HG03342 (cell line): ENCODE measurements around the gene ANKRD44.

Source experiments
- ATAC-seq: cut with Tn5 transposase; IDR thresholded peaks from one replicate; pipeline ENCODE4 v1.9.1; 2021; ENCODE audit warnings: mild to moderate bottlenecking, moderate library complexity; ENCODE audit not compliant: unreplicated experiment

The ANKRD44 gene

DNA sequence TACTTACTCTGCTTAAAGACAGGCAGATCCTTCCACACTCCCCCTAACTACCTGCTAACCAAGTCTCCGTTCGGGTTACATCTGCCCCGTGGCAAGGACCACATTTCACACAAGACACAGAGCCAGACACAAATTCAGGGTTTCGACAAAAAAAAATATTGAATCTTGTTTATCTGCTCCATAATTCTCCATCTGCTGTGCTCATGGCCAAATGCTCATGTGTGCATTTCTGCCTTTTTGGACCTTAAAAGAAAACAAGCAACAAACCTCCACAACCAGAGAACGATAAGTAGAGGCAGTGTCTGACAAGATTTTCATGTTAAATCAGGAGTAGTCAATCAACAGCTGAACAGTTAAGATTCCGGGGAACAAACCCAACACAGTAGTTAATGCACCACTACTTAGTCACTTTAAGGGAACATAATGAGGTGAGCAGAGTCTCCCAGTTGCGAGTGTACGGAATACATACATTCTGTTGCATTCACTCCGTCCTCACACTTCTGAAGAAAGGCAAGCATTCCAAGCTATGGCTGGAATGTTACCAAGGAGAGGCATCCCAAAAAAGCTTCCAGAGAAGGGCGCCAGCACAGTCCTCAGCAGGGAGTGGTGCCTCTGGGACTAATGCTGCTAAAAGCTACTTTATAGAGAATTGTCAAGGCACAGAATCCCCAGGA is 121.0 kb downstream of the ANKRD44 start:
- no peak for ATAC-seq

DNA sequence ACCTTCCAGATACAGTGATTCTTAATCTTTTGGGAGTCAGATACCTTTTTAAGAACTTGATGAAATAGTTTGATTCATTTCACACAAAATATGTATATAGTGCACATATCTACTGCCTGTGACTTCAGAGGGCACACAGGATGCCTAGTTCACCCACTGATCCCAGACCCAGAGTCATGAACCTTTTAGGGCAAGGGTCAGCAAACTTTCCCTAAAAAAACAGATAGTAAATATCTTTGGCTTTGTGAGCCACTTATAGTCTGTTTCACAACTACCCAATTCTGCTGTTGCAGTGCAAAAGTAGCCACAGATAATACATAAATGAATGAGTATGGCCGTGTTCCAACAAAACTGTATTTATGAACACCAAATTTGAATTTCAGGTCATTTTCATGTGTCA is 124.9 kb downstream of the ANKRD44 start:
- no peak for ATAC-seq

DNA sequence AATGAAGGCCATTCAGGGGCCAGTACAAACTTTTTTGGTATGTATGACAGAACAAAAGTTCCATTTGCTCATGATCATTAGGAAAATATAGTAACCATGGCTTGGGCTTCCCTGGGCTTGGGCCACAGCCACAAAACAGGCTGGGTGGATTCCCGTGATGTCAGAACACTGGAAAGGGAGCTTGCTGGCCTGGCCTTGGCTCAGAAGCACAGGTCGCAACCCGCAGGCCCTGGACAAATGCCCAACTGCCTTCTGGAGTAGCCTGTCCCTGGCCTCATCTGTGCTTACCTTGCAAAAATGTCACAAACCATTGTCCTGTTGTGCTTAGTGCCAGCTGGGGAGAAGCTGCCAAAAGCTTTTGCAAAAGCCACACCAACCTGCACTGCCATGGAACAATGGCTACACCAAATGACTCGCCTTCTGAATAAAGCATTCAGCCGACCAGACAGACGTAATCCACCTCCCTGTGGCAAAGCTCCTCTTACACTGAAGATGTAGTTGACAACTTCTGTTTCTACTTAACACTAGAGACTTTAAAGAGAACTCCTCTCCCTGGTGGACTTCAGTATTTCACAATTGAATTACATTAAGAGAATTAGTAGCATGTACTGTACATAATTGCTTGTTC is 125.5 kb downstream of the ANKRD44 start:
- ATAC-seq = no peak

GRCh38 chr2:197183355-197183754 is 127.2 kb downstream of the ANKRD44 start:
- no peak for ATAC-seq

DNA sequence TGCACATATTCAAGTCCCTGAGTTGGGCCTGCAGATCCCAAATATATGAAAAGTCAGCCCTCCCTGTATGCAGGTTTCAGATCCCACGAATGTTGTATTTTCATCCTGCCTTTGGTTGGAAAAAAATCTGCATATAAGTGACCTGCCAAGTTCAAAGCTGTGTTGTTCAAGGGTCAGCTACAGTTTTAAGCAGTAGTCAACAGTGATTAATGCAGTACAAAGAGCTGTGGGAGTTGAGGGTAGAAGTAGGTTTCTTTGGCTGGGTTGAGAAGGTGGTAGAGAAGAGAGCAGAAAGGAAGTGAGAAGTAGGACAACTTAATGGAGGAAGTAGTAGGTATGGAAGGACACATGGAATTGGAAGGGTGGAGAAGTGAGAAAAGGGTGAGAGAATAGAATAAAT is 127.9 kb downstream of the ANKRD44 start:
- ATAC-seq = no peak

- ATAC-seq = no peak
Observed at GRCh38 chr2:197181491-197181890, 129.1 kb downstream of the ANKRD44 start.

DNA sequence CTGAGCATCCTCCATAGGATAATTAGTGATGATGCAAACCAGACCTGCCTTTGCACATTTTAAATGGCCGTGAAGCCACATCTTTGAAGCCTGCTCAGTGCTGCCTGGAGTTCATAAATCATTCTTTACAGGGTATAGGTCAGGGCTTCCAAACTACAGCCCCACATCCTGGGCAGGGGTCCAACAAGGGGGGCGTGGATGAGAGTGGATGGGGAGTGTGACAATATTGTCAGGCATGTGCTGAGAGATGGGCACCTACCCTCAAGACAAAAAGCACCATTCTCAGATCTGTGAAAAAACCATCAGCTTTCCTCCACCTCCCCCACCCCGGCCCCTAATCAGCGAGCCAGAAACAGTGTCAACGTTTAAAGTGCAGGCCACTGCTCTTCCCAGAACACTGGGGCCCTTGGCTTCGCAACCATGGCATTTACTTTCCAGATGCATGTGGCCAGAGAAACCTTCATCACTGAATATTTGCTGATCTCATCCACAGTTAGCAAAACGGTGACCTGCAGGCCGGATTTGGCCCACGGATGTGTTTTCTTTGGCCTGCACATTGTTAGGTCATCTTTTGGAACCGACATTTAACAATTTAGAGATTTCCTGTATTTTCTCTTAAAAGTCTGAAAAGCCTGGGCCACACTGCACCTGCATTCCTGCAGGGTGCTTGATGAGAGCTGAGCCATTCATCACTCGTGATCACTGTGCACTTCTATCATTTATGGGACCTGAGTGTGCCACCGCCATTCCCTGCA is 130.7 kb downstream of the ANKRD44 start:
- ATAC-seq = no peak

DNA sequence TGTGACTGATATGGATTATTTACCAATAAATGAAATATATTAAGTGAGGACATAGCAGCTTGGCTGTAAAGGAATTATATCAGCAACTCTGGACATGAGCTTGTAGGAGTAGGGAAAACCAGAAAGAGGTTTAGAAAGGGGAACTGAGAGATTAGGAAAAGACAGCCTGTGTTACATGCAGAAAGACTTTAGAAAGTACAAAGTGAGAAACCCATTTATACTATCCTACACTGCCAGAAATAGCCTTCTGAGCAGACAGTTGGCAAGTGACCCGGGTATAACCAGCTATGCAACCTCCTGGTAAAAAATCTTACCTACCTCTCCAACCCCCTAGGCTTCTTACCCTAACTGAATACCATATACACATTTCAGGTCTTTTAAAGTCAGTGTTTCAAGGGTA is 134.1 kb downstream of the ANKRD44 start:
- no peak for ATAC-seq

GRCh38 chr2:197174539-197175094 is 136.0 kb downstream of the ANKRD44 start:
- no peak for ATAC-seq

DNA sequence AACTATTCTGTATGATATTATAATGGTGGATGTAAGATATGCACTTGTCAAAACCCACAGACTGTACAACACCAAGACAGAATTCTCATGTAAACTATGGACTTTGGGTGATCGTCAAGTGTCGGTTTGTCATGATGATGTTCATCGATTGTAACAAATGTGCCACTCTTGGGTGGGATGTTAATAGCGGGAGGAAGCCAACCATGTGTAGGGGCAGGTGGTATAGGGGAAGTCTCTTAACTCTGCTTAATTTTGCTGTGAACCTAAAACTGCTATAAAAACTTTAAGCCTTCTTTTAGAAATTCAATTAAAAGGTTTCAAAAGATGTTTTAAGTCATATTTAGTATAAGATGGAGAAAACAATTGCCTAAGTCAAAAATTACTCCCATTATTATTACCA is 139.0 kb downstream of the ANKRD44 start:
- ATAC-seq = no peak

- no peak for ATAC-seq
Observed at GRCh38 chr2:197170208-197170607, 140.4 kb downstream of the ANKRD44 start.

GRCh38 chr2:197168705-197169104 is 141.9 kb downstream of the ANKRD44 start:
- ATAC-seq = peak; percentile 88

GRCh38 chr2:197167608-197168314 is 142.8 kb downstream of the ANKRD44 start:
- no peak for ATAC-seq

GRCh38 chr2:197165020-197165419 is 145.6 kb downstream of the ANKRD44 start:
- no peak for ATAC-seq

DNA sequence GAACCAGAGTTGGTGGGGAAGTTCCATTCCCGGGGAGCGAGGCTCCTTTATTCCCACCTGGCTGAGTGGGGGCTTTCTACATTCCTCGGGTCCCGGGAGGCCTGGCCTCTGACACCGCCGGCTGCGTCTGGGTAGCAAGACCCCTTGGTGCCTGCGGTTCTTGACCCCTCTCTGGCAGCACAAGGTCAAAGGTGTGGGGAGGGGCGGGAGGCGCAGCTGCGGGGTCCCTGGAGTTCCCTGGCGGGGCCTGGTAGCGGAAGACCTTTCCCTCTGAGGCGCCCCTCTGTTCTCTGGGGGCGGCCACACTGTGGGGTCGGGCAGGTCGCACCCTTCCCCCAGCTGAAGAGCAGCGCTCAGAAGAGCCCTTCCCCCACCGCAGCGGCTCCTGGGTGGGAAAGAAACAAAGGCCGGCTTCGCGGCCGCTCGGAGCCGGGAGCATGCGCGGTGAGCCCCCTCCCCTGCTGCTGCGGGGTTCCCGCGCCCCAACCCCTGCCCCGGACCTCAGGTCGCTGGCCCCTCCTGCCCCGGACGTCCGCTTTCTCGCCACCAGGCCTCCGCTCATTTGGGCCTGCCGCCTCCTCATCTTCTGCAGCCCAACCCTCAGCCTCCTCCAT is 146.3 kb downstream of the ANKRD44 start:
- ATAC-seq = no peak

- ATAC-seq = no peak
Observed at GRCh38 chr2:197163712-197164140, 146.9 kb downstream of the ANKRD44 start.

DNA sequence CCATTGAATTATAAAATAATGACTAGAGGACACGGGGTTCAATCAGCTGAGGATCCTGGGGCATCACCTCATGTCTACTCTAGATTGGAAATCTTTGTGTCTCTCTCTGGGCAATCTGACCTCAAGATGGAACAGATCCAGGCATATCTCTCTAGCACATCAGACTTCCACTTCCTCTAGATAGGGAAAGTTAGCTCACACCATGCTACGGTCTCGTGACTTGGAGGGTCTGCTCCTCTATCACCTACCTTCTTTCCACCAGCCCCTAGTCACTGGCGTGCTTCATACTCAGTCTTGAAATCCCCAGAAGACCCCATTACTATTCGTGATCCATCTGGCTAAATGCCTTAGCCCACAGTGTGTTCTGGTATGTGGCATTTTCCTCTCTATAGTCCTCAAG is 148.8 kb downstream of the ANKRD44 start:
- no peak for ATAC-seq

- ATAC-seq = peak; percentile 52
Observed at GRCh38 chr2:197159661-197160211, 150.8 kb downstream of the ANKRD44 start.

DNA sequence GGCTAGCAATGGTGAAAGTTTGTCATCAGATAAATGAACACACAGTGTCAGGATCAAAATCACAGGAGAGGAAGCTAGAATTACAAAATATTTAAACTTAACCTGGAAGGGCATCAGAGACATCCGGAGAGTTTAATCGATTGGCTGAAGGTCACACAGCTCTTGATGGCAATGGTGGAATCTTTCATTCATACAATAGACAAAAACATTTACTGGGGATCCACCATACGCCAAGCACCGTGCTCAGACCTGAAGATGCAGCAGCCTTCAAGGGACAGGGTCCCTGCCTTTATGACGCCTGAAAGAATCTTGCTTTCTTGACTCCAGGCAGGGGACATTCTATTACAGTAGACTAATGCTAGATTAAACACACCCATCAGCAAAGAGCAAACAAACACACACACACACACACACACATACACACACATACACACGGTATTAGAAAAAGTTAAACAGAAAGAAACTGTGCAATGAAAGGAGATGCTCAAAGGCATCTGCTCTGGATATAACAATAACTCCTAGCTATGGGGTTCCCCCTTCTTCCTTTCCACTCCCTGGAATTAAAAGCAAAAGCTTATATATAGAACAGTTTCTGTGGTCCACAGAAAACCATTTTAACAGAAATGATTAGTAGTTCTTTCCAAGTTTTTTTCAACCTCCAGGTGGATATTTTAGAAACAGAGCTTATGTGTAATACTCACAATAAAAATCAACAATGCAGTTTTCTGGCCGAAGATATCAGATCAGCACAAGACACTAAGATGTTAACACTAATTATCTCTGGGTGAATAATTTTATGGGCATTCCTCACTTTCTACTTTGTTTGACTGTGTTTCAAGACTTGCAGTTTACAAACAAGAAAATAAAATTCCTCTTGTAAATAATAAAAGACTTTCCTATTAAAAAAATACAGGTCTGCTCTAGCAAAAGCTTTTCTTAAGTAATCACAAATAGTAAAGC is 151.7 kb downstream of the ANKRD44 start:
- no peak for ATAC-seq
